A549 (cell line): ENCODE measurements around the gene MEF2C. TPM values are rescaled to one million over a fixed set of nuclear protein-coding genes. Genes with fewer than 3 reads are reported as not detected.

ENCODE experiments used
- ATAC-seq, 2 experiments: fragments of 200-7000 bp in 1 of 2; fragments of >200 bp in 1 of 2; cut with Nextera tagmentation in 1 of 2; cut with Tn5 transposase in 1 of 2; 3 replicates each; pipeline versions ENCODE4 v1.8.0 to v1.9.1; 2018 to 2020; ENCODE audit warnings: mild to moderate bottlenecking in 1 of 2, moderate library complexity in 1 of 2
- CTCF ChIA-PET: fragments of 300-600 bp; sonication (Branson Sonifier 250); formaldehyde crosslinking; extraction: SDS; loops from one replicate; lab custom pipeline; 2021; ENCODE audit warnings: antibody characterized with exemption, inconsistent platforms; lab: Yijun Ruan, JAX
- POLR2A ChIA-PET: fragments of 350-600 bp; formaldehyde crosslinking; extraction: SDS; loops from one replicate; lab custom pipeline; 2021; ENCODE audit warnings: antibody characterized with exemption, inconsistent platforms; lab: Yijun Ruan, JAX
- DNase-seq, 2 experiments: peaks; one replicate each; pipeline versions ENCODE4 v3.0.0 to v3.0.0-alpha.2; 2011 to 2016; ENCODE audit warnings: low read depth in 1 of 2, low spot score in 1 of 2
- FAIRE-seq: peaks from 2 replicates; lab custom pipeline; 2011; peaks lifted over from hg19 to GRCh38; lab: Jason Lieb, UNC
- H3K27ac ChIP-seq, 2 experiments: fragments of >200 bp; sonication (Bioruptor Twin); formaldehyde crosslinking; 3 replicates each; pipeline ENCODE4 v1.5.1; 2016 to 2017
- H3K4me1 ChIP-seq: fragments of >200 bp; sonication (Bioruptor Twin); formaldehyde crosslinking; 3 replicates; pipeline ENCODE4 v1.6.1; 2016
- H3K4me2 ChIP-seq: fragments of >200 bp; sonication (Bioruptor Twin); formaldehyde crosslinking; 3 replicates; pipeline ENCODE4 v1.6.1; 2016
- H3K4me3 ChIP-seq: fragments of >200 bp; sonication (Bioruptor Twin); formaldehyde crosslinking; 3 replicates; pipeline ENCODE4 v1.5.1; 2016
- H3K9me3 ChIP-seq: fragments of >200 bp; sonication (Bioruptor Twin); formaldehyde crosslinking; 3 replicates; pipeline ENCODE4 v1.6.1; 2016
- ATOH8 ChIP-seq: fragments of 250-450 bp; sonication (Bioruptor Pico); IDR thresholded peaks from 2 replicates; pipeline ENCODE4 v1.5.0; 2020; ENCODE audit warnings: low read depth, mild to moderate bottlenecking, moderate library complexity
- BCL3 ChIP-seq: fragments of >200 bp; sonication (Bioruptor Twin); formaldehyde crosslinking; IDR thresholded peaks from 3 replicates; pipeline ENCODE4 v1.6.1; 2016
- CBX8 ChIP-seq: fragments of 200-600 bp; sonication (generic); IDR thresholded peaks from 2 replicates; pipeline ENCODE4 v1.6.1; 2016
- CEBPB ChIP-seq, 2 experiments: fragments of >200 bp in 1 of 2; sonication (Bioruptor Twin) in 1 of 2; formaldehyde crosslinking in 1 of 2; IDR thresholded peaks; 2 replicates each; pipeline ENCODE4 v1.6.1; 2012 to 2016
- EHF ChIP-seq: fragments of 250-450 bp; sonication (Bioruptor Pico); IDR thresholded peaks from 2 replicates; pipeline ENCODE4 v1.5.0; 2020; ENCODE audit warnings: mild to moderate bottlenecking
- ELK1 ChIP-seq: fragments of 150-350 bp; IDR thresholded peaks from 2 replicates; pipeline ENCODE4 v1.6.1; 2014; ENCODE audit warnings: low read depth, mild to moderate bottlenecking, low read length
- ESRRA ChIP-seq: fragments of 150-350 bp; IDR thresholded peaks from 2 replicates; pipeline ENCODE4 v1.6.1; 2014; ENCODE audit warnings: mild to moderate bottlenecking, low read length, borderline replicate concordance
- FOSL2 ChIP-seq, 2 experiments: fragments of 450-650 bp in 1 of 2; fragments of >200 bp in 1 of 2; sonication (Bioruptor Twin) in 1 of 2; formaldehyde crosslinking; IDR thresholded peaks; 2 replicates each; pipeline versions ENCODE4 v1.5.0 to v1.6.1; 2016 to 2020; ENCODE audit warnings: mild to moderate bottlenecking in 1 of 2, moderate library complexity in 1 of 2
- HDAC2 ChIP-seq: fragments of 200-600 bp; sonication (generic); IDR thresholded peaks from 2 replicates; pipeline ENCODE4 v1.6.1; 2016
- HES2 ChIP-seq: fragments of >200 bp; sonication (Bioruptor Twin); formaldehyde crosslinking; IDR thresholded peaks from 2 replicates; pipeline ENCODE4 v1.6.1; 2016
- HMGXB4 ChIP-seq: fragments of 250-450 bp; sonication (Bioruptor Pico); IDR thresholded peaks from 2 replicates; pipeline ENCODE4 v1.5.0; 2021; ENCODE audit warnings: mild to moderate bottlenecking, moderate library complexity, borderline replicate concordance
- HOXB5 ChIP-seq: fragments of 250-450 bp; sonication (Bioruptor Pico); IDR thresholded peaks from 2 replicates; pipeline ENCODE4 v1.5.0; 2020; ENCODE audit warnings: mild to moderate bottlenecking, moderate library complexity
- JUNB ChIP-seq: fragments of >200 bp; sonication (Bioruptor Twin); formaldehyde crosslinking; IDR thresholded peaks from 2 replicates; pipeline ENCODE4 v1.6.1; 2016
- KDM1A ChIP-seq: fragments of 200-600 bp; sonication (generic); IDR thresholded peaks from 2 replicates; pipeline ENCODE4 v1.6.1; 2016; ENCODE audit warnings: low read depth, mild to moderate bottlenecking
- KDM5A ChIP-seq: fragments of 200-600 bp; sonication (generic); IDR thresholded peaks from 2 replicates; pipeline ENCODE4 v1.6.1; 2016; ENCODE audit warnings: antibody characterized with exemption, mild to moderate bottlenecking
- MYC ChIP-seq: IDR thresholded peaks from 2 replicates; pipeline ENCODE4 v1.6.1; 2012; ENCODE audit warnings: mild to moderate bottlenecking, inconsistent platforms, low read length, improper control_type of control experiment, borderline replicate concordance
- NFE2L2 ChIP-seq: fragments of 150-350 bp; conservative IDR thresholded peaks from 2 replicates; pipeline ENCODE4 v1.6.1; 2014; ENCODE audit warnings: low read length
- NPAS2 ChIP-seq: fragments of 250-450 bp; sonication (Bioruptor Pico); IDR thresholded peaks from 2 replicates; pipeline ENCODE4 v1.8.0; 2022; ENCODE audit warnings: mild to moderate bottlenecking, moderate library complexity, borderline replicate concordance
- PHF8 ChIP-seq: fragments of 200-600 bp; sonication (generic); IDR thresholded peaks from 2 replicates; pipeline ENCODE4 v1.6.1; 2016; ENCODE audit warnings: low read depth, mild to moderate bottlenecking, antibody characterized with exemption, moderate library complexity, borderline replicate concordance
- REST ChIP-seq: fragments of 200-600 bp; sonication (generic); IDR thresholded peaks from 2 replicates; pipeline ENCODE4 v1.6.1; 2016; ENCODE audit warnings: antibody characterized with exemption, mild to moderate bottlenecking, moderate library complexity
- RNF2 ChIP-seq: fragments of 200-600 bp; sonication (generic); IDR thresholded peaks from 2 replicates; pipeline ENCODE4 v1.6.1; 2016; ENCODE audit warnings: low read depth, mild to moderate bottlenecking, antibody characterized with exemption, moderate library complexity, borderline replicate concordance
- ZC3H11A ChIP-seq: fragments of 450-650 bp; IDR thresholded peaks from 2 replicates; pipeline ENCODE4 v1.6.1; 2014; ENCODE audit warnings: antibody characterized with exemption, mild to moderate bottlenecking
- ZFP36 ChIP-seq: fragments of 450-650 bp; IDR thresholded peaks from 2 replicates; pipeline ENCODE4 v1.6.1; 2014; ENCODE audit warnings: borderline replicate concordance; ENCODE audit not compliant: partially characterized antibody
- ZNF302 ChIP-seq: fragments of 250-450 bp; sonication (Bioruptor Pico); IDR thresholded peaks from 2 replicates; pipeline ENCODE4 v1.9.0; 2021; ENCODE audit warnings: inconsistent platforms, mild to moderate bottlenecking, moderate library complexity
- WGBS: methylation state at CpG from one replicate; pipeline ENCODE4 v1.1.6; 2017; ENCODE audit errors: missing lambda C conversion rate; 5-methylcytosine and 5-hydroxymethylcytosine counted together
- polyA plus RNA-seq, 4 experiments: library from polyadenylated mRNA; depleted of rRNA in 3 of 4; stranded (reverse); fragments of >200 nt; fragmentation: RNase III in 1 of 4; extraction: RNeasy Plus Mini Kit Qiagen cat#74134 plus additional on column Dnase treatment in 1 of 4; gene quantifications; 2 replicates in 3 of 4; 3 replicates in 1 of 4; pipeline ENCODE4 v1.2.3, GENCODE V29; 2011 to 2017

Gene MEF2C
- polyA plus RNA-seq, 2 of the 4 experiments (the other 2 are of a cell fraction), result 0.03 to 0.06 TPM

- no peak for TF ChIP-seq ELK1
- TF ChIP-seq, all 56 proteins: peak for 0
These were observed 35.6 kb downstream of the MEF2C start (continued) for GRCh38 chr5:88847420-88847819.

- Histone ChIP-seq H3K4me1 (no peaks in the 10 kb centered on the region), H3K27ac (no peak overlapping the region), H3K4me2 (no peak overlapping the region), H3K4me3 (no peak overlapping the region), H3K9me3 (no peaks in the 10 kb centered on the region)
- WGBS, result 67% methylated on average over 1 of the region's 1 CpG
- TF ChIP-seq HDAC2 (no peak), NFE2L2 (no peak), JUNB (no peak), ESRRA (no peak), HES2 (no peak), NPAS2 (CRISPR knock-in tag) (no peak), BCL3 (no peak), RNF2 (no peak), EHF (no peak)
- ChIA-PET POLR2A (no interaction called here), CTCF (no interaction called here)
- FAIRE-seq (no peak), ATAC-seq (no peak), DNase-seq (no peak)
These were observed 36.5 kb downstream of the MEF2C start for GRCh38 chr5:88846434-88846833.

- Histone ChIP-seq H3K4me2 (no peak overlapping the region), H3K4me3 (no peak overlapping the region), H3K27ac (no peak overlapping the region), H3K4me1 (no peaks in the 10 kb centered on the region), H3K9me3 (no peaks in the 10 kb centered on the region)
- WGBS, result 27% methylated on average over 8 of the region's 8 CpGs
- ChIA-PET POLR2A (no interaction called here), CTCF (no interaction called here)
- FAIRE-seq, result no peak
- no peak for DNase-seq
- no peak for ATAC-seq
- TF ChIP-seq ZFP36 (no peak), JUNB (no peak), NFE2L2 (no peak), KDM1A (no peak), CEBPB (IDR thresholded peaks at IDR 0.05) (no peak), HOXB5 (no peak), ATOH8 (CRISPR knock-in tag) (no peak), HMGXB4 (CRISPR knock-in tag) (no peak), ZNF302 (no peak), BCL3 (no peak), PHF8 (no peak), KDM5A (no peak), MYC (no peak), REST (no peak), ZC3H11A (no peak), CBX8 (no peak), FOSL2 (IDR thresholded peaks at IDR 0.05) (no peak), FOSL2 (CRISPR knock-in tag; IDR thresholded peaks at IDR 0.05) (no peak)
These were observed 37.8 kb downstream of the MEF2C start for GRCh38 chr5:88845081-88845697.
